Lung (tissue), 12 donors: ENCODE data around the gene ST6GALNAC2. TPM values are rescaled to one million over a fixed set of nuclear protein-coding genes. Genes with fewer than 3 reads are reported as not detected.
A peak's percentile ranks its signal among the peaks of the same experiment; 100 is the strongest.

Experiments
- ATAC-seq: fragments of 200-7000 bp; cut with Tn5 transposase; one replicate; pipeline ENCODE4 v1.9.1; 2020; ENCODE audit warnings: moderate number of reproducible peaks; ENCODE audit not compliant: insufficient read depth, low FRiP score
- DNase-seq, 3 donors: peaks; one replicate each; pipeline ENCODE4 v3.0.0-alpha.2; 2013 to 2017
- H3K27ac ChIP-seq, 2 donors: one replicate each; pipeline ENCODE4 v1.5.1; 2013; ENCODE audit warnings: mild to moderate bottlenecking in 2 of 2, moderate library complexity in 2 of 2, control low read depth in 1 of 2, inconsistent platforms in 1 of 2, low read depth in 1 of 2, low read length in 1 of 2
- H3K27me3 ChIP-seq, 3 donors: one replicate each; pipeline ENCODE4 v1.5.1; 2013; ENCODE audit warnings: low read length in 2 of 3; ENCODE audit not compliant: control insufficient read depth in 3 of 3, insufficient read depth in 3 of 3
- H3K36me3 ChIP-seq, 4 donors: one replicate each; pipeline ENCODE4 v1.5.1; 2013; ENCODE audit warnings: low read length in 4 of 4, mild to moderate bottlenecking in 1 of 4, moderate library complexity in 1 of 4; ENCODE audit not compliant: control insufficient read depth in 4 of 4, insufficient read depth in 4 of 4
- H3K4me1 ChIP-seq, 5 donors: one replicate each; pipeline ENCODE4 v1.5.1; 2013; ENCODE audit warnings: low read length in 5 of 5, mild to moderate bottlenecking in 2 of 5, moderate library complexity in 1 of 5; ENCODE audit not compliant: control insufficient read depth in 5 of 5, insufficient read depth in 5 of 5
- H3K4me3 ChIP-seq: one replicate; pipeline ENCODE4 v1.5.1; 2013; ENCODE audit warnings: mild to moderate bottlenecking, control low read depth, moderate library complexity
- H3K9ac ChIP-seq, 2 donors: one replicate each; pipeline ENCODE4 v1.5.1; 2013; ENCODE audit warnings: low read length in 2 of 2, control low read depth in 1 of 2; ENCODE audit not compliant: insufficient read depth in 1 of 2
- H3K9me3 ChIP-seq, 4 donors: one replicate each; pipeline ENCODE4 v1.5.1; 2013; ENCODE audit warnings: low read length in 3 of 4, mild to moderate bottlenecking in 1 of 4, moderate library complexity in 1 of 4; ENCODE audit not compliant: control insufficient read depth in 4 of 4, insufficient read depth in 3 of 4
- CTCF ChIP-seq: IDR thresholded peaks from 2 replicates; pipeline ENCODE4 v1.5.1; 2012; ENCODE audit warnings: mild to moderate bottlenecking; ENCODE audit errors: control extremely low read depth, extremely low read depth
- WGBS, 2 donors: extraction: QIAGEN DNeasy Blood & Tissue Kit; methylation state at CpG; one replicate each; pipeline ENCODE4 v1.1.7; 2013; 5-methylcytosine and 5-hydroxymethylcytosine counted together
- polyA plus RNA-seq, 2 donors: library from polyadenylated mRNA; stranded (reverse); fragments of 200-250 nt; gene quantifications; one replicate each; pipeline ENCODE4 v1.2.1, GENCODE V29; 2013
- total RNA-seq, 2 donors: library from RNA; depleted of rRNA in 1 of 2; stranded (reverse); fragments of >200 nt in 1 of 2; gene quantifications; one replicate each; pipeline ENCODE4 v1.2.1, GENCODE V29; 2014 to 2021
- donor health status: control.
- donor health status: control.
- donor health status: Bipolar disorder and iron deficiency.
- donor health status: healthy.
- donor health status: DM: yes; HTN: yes; CAD: no.

The ST6GALNAC2 gene
- total and polyA plus RNA-seq, 4 donors, result 12.1 to 38.0 (median 18.1) TPM

- no peak for TF ChIP-seq CTCF
- H3K27ac ChIP-seq, result no peak overlapping the region
- no peak overlapping the region for H3K9ac ChIP-seq
- H3K27me3 ChIP-seq, result peaks cover 0 to 5% (median 0%) of the 10 kb centered on the region in 3 donors
- H3K4me1 ChIP-seq, result peaks cover 0 to 11% (median 3%) of the 10 kb centered on the region in 5 donors
- no peak overlapping the region for H3K4me3 ChIP-seq
- no peak for DNase-seq
- peaks cover 0 to 18% (median 12%) of the 10 kb centered on the region in 4 donors for H3K36me3 ChIP-seq
- no peak for ATAC-seq
- 75 to 77% methylated on average over 18 of the region's 18 CpGs for WGBS, 2 donors
- no peaks in the 10 kb centered on the region for H3K9me3 ChIP-seq
These were observed 15.9 kb downstream of the ST6GALNAC2 start for GRCh38 chr17:76569607-76570279.

- WGBS, 2 donors, result 16 to 47% methylated on average over 13 to 19 of the region's 19 CpGs
- no peak overlapping the region for H3K27ac ChIP-seq
These were observed 16.8 kb downstream of the ST6GALNAC2 start for GRCh38 chr17:76568811-76569221.

DNA sequence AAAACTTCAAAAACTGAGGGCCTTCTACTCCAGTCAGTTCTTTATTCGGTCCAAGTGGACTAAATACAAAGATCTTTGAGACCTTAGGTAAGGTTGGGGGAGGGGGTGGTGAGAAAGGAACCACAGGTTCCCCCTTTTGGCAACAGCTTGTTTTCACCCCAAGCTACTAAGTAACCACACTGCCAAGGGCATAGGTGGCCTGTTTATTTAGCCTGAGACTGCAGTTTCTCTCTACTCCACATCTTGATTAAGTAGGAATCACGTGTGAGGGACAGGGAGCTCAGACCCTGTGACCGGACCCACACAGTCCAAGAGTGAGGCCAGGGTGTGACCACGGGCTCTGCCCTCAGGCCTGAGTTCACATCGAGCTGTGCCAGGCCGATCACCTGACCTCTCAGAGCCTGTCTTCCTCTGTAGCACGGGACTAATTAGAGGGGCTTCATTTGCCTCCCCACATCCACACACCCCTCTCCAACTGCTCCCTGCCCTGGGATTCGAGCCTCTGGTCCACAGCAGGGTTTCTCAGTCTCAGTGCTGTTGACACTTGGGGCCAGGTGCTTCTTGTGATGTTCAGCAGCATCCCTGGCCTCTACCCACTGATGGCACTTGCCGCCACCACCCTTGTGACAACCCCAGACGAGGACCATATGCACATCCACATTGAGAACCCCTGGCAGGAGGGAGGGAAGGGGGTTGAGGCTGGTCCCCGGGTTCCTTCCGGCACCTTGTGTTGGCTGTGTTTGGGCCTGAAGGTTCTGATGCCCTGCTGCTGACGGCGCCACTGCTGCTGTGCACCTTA is 17.8 kb downstream of the ST6GALNAC2 start:
- peak overlapping the region in 1 of 2 donors; percentile 33 for H3K27ac ChIP-seq
- no peak for ATAC-seq
- no peak for TF ChIP-seq CTCF
- 51 to 61% methylated on average over 14 of the region's 14 CpGs for WGBS, 2 donors
- H3K27me3 ChIP-seq, result peaks cover 0 to 5% (median 0%) of the 10 kb centered on the region in 3 donors
- peaks cover 0 to 11% (median 3%) of the 10 kb centered on the region in 5 donors for H3K4me1 ChIP-seq
- no peaks in the 10 kb centered on the region for H3K9me3 ChIP-seq
- H3K36me3 ChIP-seq, result peaks cover 0 to 18% (median 16%) of the 10 kb centered on the region in 4 donors
- no peak overlapping the region for H3K4me3 ChIP-seq
- DNase-seq, result no peak
- H3K9ac ChIP-seq, result no peak overlapping the region

More at GRCh38 chr17:76568811-76569221, 16.8 kb downstream of the ST6GALNAC2 start:
- Histone ChIP-seq H3K9me3 (no peaks in the 10 kb centered on the region), H3K4me1 (peaks cover 0 to 11% (median 3%) of the 10 kb centered on the region in 5 donors), H3K4me3 (no peak overlapping the region), H3K9ac (no peak overlapping the region), H3K27me3 (peaks cover 0 to 5% (median 0%) of the 10 kb centered on the region in 3 donors), H3K36me3 (peaks cover 0 to 20% (median 16%) of the 10 kb centered on the region in 4 donors)
- no peak for TF ChIP-seq CTCF
- DNase-seq, result no peak
- ATAC-seq, result no peak
